Mesenchymal stem cell (in vitro differentiated cells and primary cell): Measurements from ENCODE around the gene PAK4.

Experiments used
- DNase-seq: peaks from one replicate; pipeline ENCODE4 v3.0.0-alpha.2; 2013
- H2AFZ ChIP-seq: one replicate; pipeline ENCODE4 v1.6.1; 2013; ENCODE audit warnings: low read depth, mild to moderate bottlenecking, control low read depth, inconsistent platforms, low read length, moderate library complexity
- H2AK5ac ChIP-seq: 2 replicates; pipeline ENCODE4 v1.6.1; 2013; ENCODE audit warnings: low read length, moderate library complexity, mild to moderate bottlenecking, inconsistent platforms; ENCODE audit not compliant: severe bottlenecking
- H2BK120ac ChIP-seq: one replicate; pipeline ENCODE4 v1.6.1; 2013; ENCODE audit warnings: low read depth, mild to moderate bottlenecking, inconsistent platforms, low read length, moderate library complexity
- H2BK12ac ChIP-seq, 2 experiments: one replicate each; pipeline ENCODE4 v1.6.1; 2013; ENCODE audit warnings: inconsistent platforms in 2 of 2, low read length in 2 of 2, mild to moderate bottlenecking in 2 of 2, moderate library complexity in 2 of 2, control low read depth in 1 of 2
- H2BK15ac ChIP-seq: one replicate; pipeline ENCODE4 v1.6.1; 2013; ENCODE audit warnings: mild to moderate bottlenecking, low read depth, inconsistent platforms; ENCODE audit not compliant: poor library complexity, severe bottlenecking
- H2BK5ac ChIP-seq: 2 replicates; pipeline ENCODE4 v1.6.1; 2013; ENCODE audit warnings: low read depth, mild to moderate bottlenecking, low read length, control low read depth, inconsistent platforms; ENCODE audit not compliant: poor library complexity, severe bottlenecking
- H3K14ac ChIP-seq, 2 experiments: one replicate each; pipeline ENCODE4 v1.6.1; 2013; ENCODE audit warnings: inconsistent platforms in 2 of 2, low read length in 2 of 2, control low read depth in 1 of 2, mild to moderate bottlenecking in 1 of 2, moderate library complexity in 1 of 2
- H3K18ac ChIP-seq, 2 experiments: one replicate each; pipeline ENCODE4 v1.6.1; 2013; ENCODE audit warnings: inconsistent platforms in 2 of 2, low read length in 2 of 2, control low read depth in 1 of 2, low read depth in 1 of 2, mild to moderate bottlenecking in 1 of 2
- H3K23ac ChIP-seq, 2 experiments: one replicate each; pipeline ENCODE4 v1.6.1; 2013; ENCODE audit warnings: inconsistent platforms in 2 of 2, low read length in 2 of 2, mild to moderate bottlenecking in 2 of 2, moderate library complexity in 2 of 2, control low read depth in 1 of 2
- H3K27ac ChIP-seq: 2 replicates; pipeline ENCODE4 v1.5.1; 2013; ENCODE audit warnings: mild to moderate bottlenecking, moderate library complexity, low read length, control low read depth, inconsistent platforms; ENCODE audit not compliant: poor library complexity, severe bottlenecking
- H3K27me3 ChIP-seq, 2 experiments: 2 replicates each; pipeline versions ENCODE4 v1.6.1 to v1.7.0; 2013; ENCODE audit warnings: low read length in 2 of 2, mild to moderate bottlenecking in 2 of 2, moderate library complexity in 2 of 2, control low read depth in 1 of 2, inconsistent platforms in 1 of 2; ENCODE audit not compliant: control insufficient read depth in 1 of 2, insufficient read depth in 1 of 2
- H3K36me3 ChIP-seq, 2 experiments: 2 replicates each; pipeline versions ENCODE4 v1.6.1 to v1.7.0; 2013; ENCODE audit warnings: low read length in 2 of 2, control low read depth in 1 of 2, inconsistent platforms in 1 of 2, low read depth in 1 of 2, mild to moderate bottlenecking in 1 of 2; ENCODE audit not compliant: insufficient read depth in 2 of 2, control insufficient read depth in 1 of 2
- H3K4ac ChIP-seq, 2 experiments: one replicate each; pipeline ENCODE4 v1.6.1; 2013; ENCODE audit warnings: inconsistent platforms in 2 of 2, low read length in 2 of 2, mild to moderate bottlenecking in 2 of 2, moderate library complexity in 2 of 2, control low read depth in 1 of 2, low read depth in 1 of 2
- H3K4me1 ChIP-seq: 2 replicates; pipeline ENCODE4 v1.6.1; 2013; ENCODE audit warnings: low read depth, low read length, control low read depth; ENCODE audit not compliant: control insufficient read depth, insufficient read depth
- H3K4me2 ChIP-seq: 2 replicates; pipeline ENCODE4 v1.6.1; 2013; ENCODE audit warnings: low read length, mild to moderate bottlenecking, inconsistent platforms; ENCODE audit not compliant: poor library complexity, severe bottlenecking
- H3K4me3 ChIP-seq, 2 experiments: 2 replicates each; pipeline versions ENCODE4 v1.5.1 to v1.7.0; 2013; ENCODE audit warnings: low read length in 2 of 2, mild to moderate bottlenecking in 2 of 2, control low read depth in 1 of 2, low read depth in 1 of 2; ENCODE audit not compliant: insufficient read depth in 1 of 2
- H3K79me1 ChIP-seq: replicated peaks from 2 replicates; pipeline ENCODE4 v1.6.1; 2013; ENCODE audit warnings: mild to moderate bottlenecking, control low read depth, low read length, inconsistent platforms; ENCODE audit not compliant: poor library complexity, severe bottlenecking
- H3K9ac ChIP-seq: 2 replicates; pipeline ENCODE4 v1.7.0; 2013; ENCODE audit warnings: mild to moderate bottlenecking, low read length, moderate library complexity
- H3K9me3 ChIP-seq: 2 replicates; pipeline ENCODE4 v1.7.0; 2013; ENCODE audit warnings: mild to moderate bottlenecking, low read length; ENCODE audit not compliant: control insufficient read depth
- H4K8ac ChIP-seq: one replicate; pipeline ENCODE4 v1.6.1; 2013; ENCODE audit warnings: inconsistent platforms, mild to moderate bottlenecking, low read length, moderate library complexity
- H4K91ac ChIP-seq: one replicate; pipeline ENCODE4 v1.6.1; 2013; ENCODE audit warnings: mild to moderate bottlenecking, low read length, inconsistent platforms
- WGBS: methylation state at CpG from one replicate; pipeline ENCODE4 v1.1.7; 2013; ENCODE audit warnings: mixed read lengths; 5-methylcytosine and 5-hydroxymethylcytosine counted together

Gene PAK4

DNA sequence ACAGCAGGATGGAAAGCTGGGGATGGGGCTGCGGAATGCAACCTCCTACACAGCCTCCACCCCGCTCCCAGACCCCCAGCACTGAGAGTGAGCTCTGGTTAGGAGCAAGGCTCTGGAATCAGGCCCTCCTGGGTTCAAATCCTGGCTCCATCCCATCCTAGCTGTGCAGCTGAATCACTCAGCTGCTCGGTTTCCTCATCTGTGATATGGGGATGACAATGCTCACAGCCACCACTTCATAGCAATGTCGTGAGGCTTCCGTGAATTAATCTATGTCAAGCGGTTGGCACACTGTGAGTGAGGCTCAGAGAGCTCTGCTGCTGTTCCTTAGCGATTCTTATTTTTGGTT is 40.9 kb upstream of the PAK4 start:
- peaks cover 9% of the 10 kb centered on the region for H3K4me1 ChIP-seq
- H4K8ac ChIP-seq: no peak overlapping the region
- H3K9ac ChIP-seq: peak overlapping the region; percentile 80
- H3K23ac ChIP-seq: no peak overlapping the region
- H3K27me3 ChIP-seq: peaks cover 0 to 59% of the 10 kb centered on the region in 2 experiments
- 43% methylated on average over 7 of the region's 7 CpGs for WGBS
- no peak overlapping the region for H3K27ac ChIP-seq
- no peak overlapping the region for H2AK5ac ChIP-seq
- H2BK120ac ChIP-seq: no peak overlapping the region
- no peak overlapping the region for H4K91ac ChIP-seq
- H3K79me1 ChIP-seq: no peaks in the 10 kb centered on the region
- no peak for DNase-seq
- no peak overlapping the region for H3K4ac ChIP-seq
- H2BK5ac ChIP-seq: no peak overlapping the region
- H2AFZ ChIP-seq: no peak overlapping the region
- no peak overlapping the region for H2BK15ac ChIP-seq
- H3K18ac ChIP-seq: no peak overlapping the region
- peak overlapping the region in 1 of 2 experiments; percentile 83 for H3K4me3 ChIP-seq
- no peak overlapping the region for H2BK12ac ChIP-seq
- no peaks in the 10 kb centered on the region for H3K36me3 ChIP-seq
- no peaks in the 10 kb centered on the region for H3K9me3 ChIP-seq
- H3K14ac ChIP-seq: no peak overlapping the region
- H3K4me2 ChIP-seq: no peak overlapping the region

DNA sequence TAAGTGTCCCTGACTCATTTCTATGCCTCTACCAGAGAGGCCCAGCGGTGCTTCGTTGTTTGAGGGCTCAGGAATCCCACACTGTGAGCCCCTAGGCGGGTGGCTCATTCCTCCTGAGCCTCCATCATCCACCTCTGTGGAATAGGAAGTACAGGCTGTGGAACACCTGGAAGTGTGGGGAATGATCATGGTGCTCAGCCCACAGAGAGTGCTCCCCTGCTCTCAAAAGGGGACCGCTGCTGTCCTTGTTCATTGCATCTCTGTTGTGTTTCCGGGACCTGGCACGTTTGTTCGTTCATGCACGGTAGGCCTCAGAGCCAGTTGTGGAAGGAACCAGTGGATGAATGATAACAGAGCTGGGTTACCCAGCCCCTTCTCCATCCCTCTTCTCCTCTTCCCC is 40.2 kb upstream of the PAK4 start:
- Histone ChIP-seq H3K18ac (no peak overlapping the region), H3K14ac (no peak overlapping the region), H2BK120ac (no peak overlapping the region), H3K9ac (no peak overlapping the region), H4K8ac (no peak overlapping the region), H3K79me1 (no peaks in the 10 kb centered on the region), H2AK5ac (no peak overlapping the region), H3K4me1 (peaks cover 9% of the 10 kb centered on the region), H4K91ac (no peak overlapping the region), H3K4me2 (no peak overlapping the region), H3K4ac (no peak overlapping the region), H2BK15ac (no peak overlapping the region), H3K27ac (no peak overlapping the region), H3K23ac (no peak overlapping the region), H2BK12ac (no peak overlapping the region), H2AFZ (no peak overlapping the region), H3K27me3 (peaks cover 0 to 60% of the 10 kb centered on the region in 2 experiments), H3K36me3 (no peaks in the 10 kb centered on the region), H3K4me3 (no peak overlapping the region), H2BK5ac (no peak overlapping the region), H3K9me3 (no peaks in the 10 kb centered on the region)
- DNase-seq: no peak
- 78% methylated on average over 7 of the region's 8 CpGs for WGBS

DNA sequence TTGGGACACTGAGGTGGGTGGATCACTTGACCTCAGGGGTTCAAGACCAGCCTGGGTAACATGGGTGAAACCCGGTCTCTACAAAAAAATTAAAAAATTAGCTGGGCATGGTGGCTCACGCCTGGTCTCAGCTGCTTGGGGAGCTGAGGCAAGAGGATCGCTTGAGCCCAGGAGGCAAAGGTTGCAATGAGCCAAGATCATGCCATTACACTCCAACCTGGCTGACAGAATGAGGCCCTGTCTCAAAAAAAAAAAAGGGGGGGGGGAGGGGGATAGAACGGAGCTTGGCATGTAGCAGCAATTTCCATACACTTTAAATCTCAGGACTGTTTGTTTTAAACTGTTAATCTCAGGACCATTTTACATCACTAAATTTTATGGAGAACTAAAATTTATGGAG is 39.2 kb upstream of the PAK4 start:
- Histone ChIP-seq H3K9ac (no peak overlapping the region), H3K27ac (no peak overlapping the region), H2AFZ (no peak overlapping the region), H3K79me1 (no peaks in the 10 kb centered on the region), H3K4me2 (no peak overlapping the region), H4K91ac (no peak overlapping the region), H3K14ac (no peak overlapping the region), H2BK15ac (no peak overlapping the region), H4K8ac (no peak overlapping the region), H3K9me3 (no peaks in the 10 kb centered on the region), H3K27me3 (peaks cover 0 to 60% of the 10 kb centered on the region in 2 experiments), H3K4me1 (peaks cover 9% of the 10 kb centered on the region), H2BK120ac (no peak overlapping the region), H3K4me3 (no peak overlapping the region), H3K23ac (no peak overlapping the region), H3K4ac (no peak overlapping the region), H2AK5ac (no peak overlapping the region), H2BK12ac (no peak overlapping the region), H3K18ac (no peak overlapping the region), H2BK5ac (no peak overlapping the region), H3K36me3 (no peaks in the 10 kb centered on the region)
- DNase-seq: no peak
- WGBS: 95% methylated on average over 2 of the region's 4 CpGs

DNA sequence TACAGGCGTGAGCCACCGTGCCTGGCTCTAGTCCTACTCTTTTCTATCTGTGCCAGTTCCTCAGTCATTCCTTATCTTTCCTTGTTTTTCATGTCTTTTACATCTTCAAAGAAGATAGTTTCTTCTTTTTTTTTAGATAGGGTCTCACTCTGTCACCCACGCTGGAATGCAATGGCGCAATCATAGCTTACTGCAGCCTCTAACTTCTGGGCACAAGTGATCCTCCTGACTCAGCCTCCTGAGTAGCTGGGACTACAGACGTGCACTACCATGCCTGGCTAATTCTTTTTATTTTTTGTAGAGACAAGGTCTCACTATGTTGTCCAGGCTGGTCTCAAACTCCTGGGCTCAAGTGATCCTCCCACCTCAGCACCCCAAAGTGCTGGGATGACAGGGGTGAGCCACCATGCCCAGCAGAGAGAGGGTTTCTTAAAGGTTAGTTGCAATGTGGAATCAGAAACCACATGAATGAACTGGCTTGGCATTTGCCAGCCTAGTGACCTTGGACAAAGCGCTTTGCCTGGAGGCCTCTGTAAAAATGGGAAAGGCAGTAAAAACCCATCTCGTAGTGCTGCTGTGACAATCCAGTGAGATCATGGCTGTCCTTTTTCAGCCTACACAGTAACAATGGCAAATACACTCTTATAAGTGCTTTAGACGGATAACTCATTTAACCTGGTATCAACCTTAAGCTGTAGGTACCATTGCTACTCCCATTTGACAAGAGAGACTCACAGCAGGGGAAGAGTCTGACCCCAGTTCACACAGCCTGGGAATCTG is 37.5 kb upstream of the PAK4 start:
- H2AK5ac ChIP-seq: no peak overlapping the region
- no peak overlapping the region for H2BK120ac ChIP-seq
- H3K4me1 ChIP-seq: peaks cover 9% of the 10 kb centered on the region
- H3K36me3 ChIP-seq: no peaks in the 10 kb centered on the region
- no peak for DNase-seq
- no peak overlapping the region for H3K18ac ChIP-seq
- H4K91ac ChIP-seq: no peak overlapping the region
- H3K23ac ChIP-seq: no peak overlapping the region
- no peaks in the 10 kb centered on the region for H3K9me3 ChIP-seq
- H3K4ac ChIP-seq: no peak overlapping the region
- H2BK5ac ChIP-seq: no peak overlapping the region
- H3K14ac ChIP-seq: no peak overlapping the region
- no peak overlapping the region for H4K8ac ChIP-seq
- no peaks in the 10 kb centered on the region for H3K79me1 ChIP-seq
- H2AFZ ChIP-seq: no peak overlapping the region
- H3K4me2 ChIP-seq: no peak overlapping the region
- H2BK12ac ChIP-seq: no peak overlapping the region
- H3K9ac ChIP-seq: no peak overlapping the region
- no peak overlapping the region for H3K4me3 ChIP-seq
- H2BK15ac ChIP-seq: no peak overlapping the region
- H3K27ac ChIP-seq: no peak overlapping the region
- peaks cover 0 to 50% of the 10 kb centered on the region in 2 experiments for H3K27me3 ChIP-seq
- 91% methylated on average over 8 of the region's 8 CpGs for WGBS
